HG03442 (cell line): ENCODE measurements around the gene NECAP2.
"Not testable (repeated sequence)": the region's sequence is repeated elsewhere in the genome, so short reads cannot be mapped to it uniquely, and the experiment has no call there.

Experiments
- ATAC-seq: cut with Tn5 transposase; IDR thresholded peaks from one replicate; pipeline ENCODE4 v1.9.1; 2021; ENCODE audit warnings: mild to moderate bottlenecking, moderate library complexity; ENCODE audit not compliant: unreplicated experiment

Gene NECAP2

DNA sequence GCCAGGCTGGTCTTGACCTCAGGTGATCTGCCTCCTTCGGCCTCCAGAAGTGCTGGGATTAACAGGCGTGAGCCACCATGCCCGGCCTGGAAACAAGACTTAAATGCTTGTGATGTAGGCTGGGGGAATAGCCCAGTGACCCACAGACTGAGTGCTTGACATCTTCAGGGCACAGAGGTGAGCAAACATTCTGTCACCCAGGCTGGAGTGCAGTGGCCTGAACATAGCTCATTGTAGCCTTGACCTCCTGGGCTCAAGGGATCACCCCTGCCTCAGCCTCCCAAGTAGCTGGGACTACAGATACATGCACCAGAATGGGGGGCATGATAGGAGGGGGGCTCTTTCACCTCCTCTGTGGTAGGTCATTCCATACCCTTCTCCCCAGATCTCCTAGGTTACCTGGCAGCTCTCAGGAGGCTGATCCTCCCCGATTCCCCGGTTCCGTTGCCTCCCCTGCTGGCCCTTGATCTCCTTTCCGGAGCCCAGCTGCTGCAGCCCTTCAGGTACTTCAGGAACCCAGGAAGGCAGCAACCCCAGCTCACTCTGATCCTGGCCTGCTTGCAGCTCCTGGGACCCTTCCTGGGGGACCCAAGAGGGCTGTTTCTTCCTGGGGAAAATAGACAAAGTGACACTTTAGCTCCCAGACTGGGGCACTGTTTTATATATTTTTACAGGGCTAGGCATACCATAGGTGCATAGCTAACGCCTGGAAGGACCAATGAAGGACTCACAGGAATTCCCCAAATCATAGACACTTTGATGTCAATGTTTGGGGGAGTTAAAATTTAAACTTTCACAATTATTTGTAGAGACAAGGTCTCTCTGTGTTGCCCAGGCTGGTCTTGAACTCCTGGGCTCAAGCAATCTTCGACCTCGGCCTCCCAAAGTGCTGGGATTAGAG lies 15.1 kb upstream of the NECAP2 start:
- ATAC-seq = no peak

GRCh38 chr1:16430606-16431005 lies 9.9 kb upstream of the NECAP2 start:
- ATAC-seq = no peak

DNA sequence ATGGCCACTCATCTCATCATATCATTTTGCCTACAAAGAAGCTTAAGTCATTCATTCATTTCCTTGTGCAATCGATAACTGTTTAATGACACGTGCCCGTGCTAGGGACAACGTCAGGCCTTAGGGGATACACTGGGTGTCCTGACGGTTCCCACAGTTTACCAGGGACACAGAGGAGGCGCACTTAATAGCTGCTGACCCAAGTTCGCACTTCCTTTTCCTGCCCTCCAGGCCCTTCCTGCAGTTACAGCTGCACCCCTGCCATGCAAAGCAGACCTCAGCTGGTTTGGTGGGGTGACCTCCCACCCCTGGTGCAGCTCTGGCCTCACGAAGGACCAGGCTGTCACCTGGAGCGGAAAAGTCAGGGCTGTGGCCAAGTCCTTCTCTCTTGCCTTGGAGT lies 7.5 kb upstream of the NECAP2 start:
- ATAC-seq = no peak

DNA sequence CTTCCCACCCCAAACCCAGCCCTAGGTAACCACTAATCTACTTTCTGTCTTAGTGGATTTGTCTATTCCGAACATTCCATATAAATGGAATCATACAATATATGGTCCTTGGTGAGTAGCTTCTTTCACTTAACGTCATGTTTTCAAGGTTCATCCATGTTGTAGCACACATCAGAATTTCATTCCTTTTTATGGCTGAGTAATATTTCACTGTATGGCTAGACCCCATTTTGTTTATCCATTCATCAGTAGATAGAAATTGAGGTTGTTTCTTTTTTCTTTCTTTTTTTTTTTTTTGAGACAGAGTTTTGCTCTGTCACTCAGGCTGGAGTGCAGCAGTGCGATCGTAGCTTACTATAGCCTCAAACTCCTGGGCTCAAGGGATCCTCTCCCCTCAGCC lies 6.5 kb upstream of the NECAP2 start:
- no peak for ATAC-seq

DNA sequence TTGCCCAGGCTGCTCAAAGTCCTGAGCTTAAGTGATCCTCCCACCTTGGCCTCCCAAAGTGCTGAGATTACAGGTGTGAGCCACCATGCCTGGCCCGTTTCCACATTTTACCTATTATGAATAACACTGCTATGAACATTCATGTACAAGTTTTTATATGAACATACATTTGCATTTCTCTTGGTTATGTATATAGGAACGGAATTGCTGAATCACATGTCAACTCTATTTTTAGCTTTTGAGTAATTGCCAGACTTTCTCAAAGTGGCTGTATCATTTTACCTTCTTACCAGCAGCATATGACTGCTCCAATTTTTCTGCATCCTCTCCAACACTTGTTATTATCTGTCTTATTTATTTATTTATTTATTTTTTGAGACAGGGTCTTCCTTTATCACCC lies 6.0 kb upstream of the NECAP2 start:
- ATAC-seq = no peak

DNA sequence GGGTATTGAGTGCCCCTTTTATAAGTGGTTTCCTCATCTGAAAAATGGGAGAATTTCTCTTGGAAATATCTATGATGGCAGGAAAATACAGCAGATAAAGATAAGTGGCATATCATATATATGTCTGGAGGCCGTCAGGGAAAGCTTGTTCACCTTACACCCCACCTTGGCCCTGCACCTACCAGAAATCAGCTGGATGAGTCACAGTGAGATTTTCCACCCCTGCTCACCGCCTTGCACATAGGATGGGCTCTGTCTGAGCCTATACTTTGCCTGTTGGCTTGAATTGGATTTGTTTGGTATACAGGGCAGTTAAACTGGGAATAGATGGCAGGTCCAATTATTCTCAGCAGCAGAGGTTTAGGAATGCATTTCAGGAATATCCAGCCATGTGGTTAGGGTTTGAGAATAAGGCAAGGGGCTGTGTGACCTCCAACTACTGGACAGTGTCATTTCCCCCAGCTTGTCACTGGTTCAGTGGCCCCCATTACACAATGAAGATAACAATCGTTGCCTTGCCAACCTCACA lies 3.5 kb upstream of the NECAP2 start, which contains the start of gene SPATA21:
SPATA21 (minus strand) TSS at position 479 of the 529 bp plus-strand sequence. CDS start 6,053 bp downstream, outside the sequence.
- ATAC-seq = no peak

DNA sequence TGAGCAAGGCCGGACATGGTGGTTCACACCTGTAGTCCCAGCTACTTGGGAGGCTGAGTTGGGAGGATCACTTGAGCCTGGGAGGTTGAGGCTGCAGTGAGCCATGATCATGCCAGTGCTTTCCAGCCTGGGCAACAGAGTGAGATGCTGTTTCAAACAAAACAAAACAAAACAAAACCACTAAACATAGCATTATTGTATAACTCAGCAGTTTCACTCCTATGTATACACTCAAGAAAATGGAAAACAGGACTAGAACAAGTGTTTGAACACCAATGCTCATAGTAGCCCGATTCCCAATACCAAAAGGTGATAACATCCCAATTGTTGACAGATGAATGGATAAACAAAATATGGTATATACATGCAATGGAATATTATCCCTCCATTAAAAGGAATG lies 2.0 kb upstream of the NECAP2 start:
- no peak for ATAC-seq

- ATAC-seq = no peak
Measured at GRCh38 chr1:16438924-16439323, 1.6 kb upstream of the NECAP2 start.

- ATAC-seq = no peak
Measured at GRCh38 chr1:16440131-16440469, 424 bp upstream of the NECAP2 start.

DNA sequence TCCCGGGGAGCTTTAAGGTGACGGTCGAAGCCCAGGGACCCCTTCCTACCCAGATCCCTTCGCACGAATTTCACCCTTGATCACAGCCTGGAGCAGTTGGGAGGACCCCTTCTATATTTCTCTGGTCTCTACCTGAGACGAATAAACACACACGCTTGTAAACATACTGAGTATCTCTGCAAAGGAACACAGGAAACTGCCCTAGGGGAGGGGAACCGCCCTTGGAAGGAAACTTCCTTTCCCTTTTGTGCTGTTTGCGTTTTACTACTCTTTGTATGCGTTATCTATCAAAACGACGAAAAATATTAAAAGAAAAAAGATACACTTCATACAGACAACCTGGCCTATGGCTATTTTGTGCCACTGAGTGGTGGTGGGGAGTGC lies 750 bp downstream of the NECAP2 start:
- no peak for ATAC-seq

GRCh38 chr1:16442265-16442664 lies 1.7 kb downstream of the NECAP2 start:
- ATAC-seq = no peak

- ATAC-seq = no peak
Measured at GRCh38 chr1:16442941-16443340, 2.4 kb downstream of the NECAP2 start.

- ATAC-seq = no peak
Measured at GRCh38 chr1:16443975-16444770, 3.6 kb downstream of the NECAP2 start.

GRCh38 chr1:16445052-16445451 lies 4.5 kb downstream of the NECAP2 start:
- no peak for ATAC-seq

GRCh38 chr1:16446116-16446515 lies 5.6 kb downstream of the NECAP2 start:
- no peak for ATAC-seq

DNA sequence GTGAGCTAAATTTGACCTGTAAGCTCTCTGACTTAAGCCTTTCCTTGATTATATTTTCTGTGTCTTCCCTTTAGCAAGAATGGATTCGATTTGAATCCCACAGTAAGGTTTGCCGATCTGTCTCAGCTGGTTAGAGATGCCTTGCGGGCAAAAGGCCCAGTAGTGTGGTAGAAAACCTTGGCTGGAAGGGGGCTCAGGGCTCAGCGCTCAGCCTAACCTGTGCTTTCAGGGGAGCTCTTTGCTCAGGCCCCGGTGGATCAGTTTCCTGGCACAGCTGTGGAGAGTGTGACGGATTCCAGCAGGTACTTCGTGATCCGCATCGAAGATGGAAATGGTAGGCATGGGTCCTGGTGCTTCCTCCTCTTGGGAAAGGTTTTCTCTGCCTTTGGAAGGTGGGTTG lies 7.1 kb downstream of the NECAP2 start:
- ATAC-seq = no peak

- no peak for ATAC-seq
Measured at GRCh38 chr1:16449065-16449464, 8.5 kb downstream of the NECAP2 start.

GRCh38 chr1:16449666-16450065 lies 9.1 kb downstream of the NECAP2 start:
- ATAC-seq = no peak

DNA sequence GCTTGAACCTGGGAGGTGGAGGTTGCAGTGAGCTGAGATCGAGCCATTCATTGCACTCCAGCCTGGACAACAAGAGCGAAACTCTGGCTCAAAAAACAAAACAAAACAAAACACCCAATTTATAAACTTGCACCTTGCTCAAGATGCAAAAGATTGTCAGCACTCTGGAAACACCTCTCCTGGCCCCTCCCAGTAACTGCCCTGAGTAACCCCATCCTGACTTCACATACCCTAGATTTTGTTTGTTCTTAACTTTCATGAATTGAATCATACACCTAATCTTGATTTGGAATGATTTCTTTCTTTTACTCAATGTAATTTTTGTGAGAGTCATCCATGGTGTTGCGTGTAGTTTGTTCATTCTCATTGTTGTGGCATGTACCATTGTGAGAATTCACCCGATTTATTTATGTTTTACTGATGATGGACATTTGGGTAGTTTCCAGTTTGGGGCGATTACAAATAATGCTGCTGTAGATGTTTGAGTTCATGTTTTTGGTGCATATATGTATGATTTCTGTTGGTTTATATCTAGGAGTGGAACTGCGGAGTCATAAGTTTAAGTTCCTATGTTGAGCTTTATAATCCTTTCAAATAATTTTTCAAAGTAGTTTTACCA lies 10.4 kb downstream of the NECAP2 start:
- ATAC-seq = no peak

- ATAC-seq = no peak
Measured at GRCh38 chr1:16451841-16452528, 11.5 kb downstream of the NECAP2 start.

- not testable (repeated sequence) for ATAC-seq
Measured at GRCh38 chr1:16454909-16455308, 14.4 kb downstream of the NECAP2 start.
